Activated CD8-positive, alpha-beta T cell treated with anti-CD3 and anti-CD28 coated beads for 36 hours (primary cell): ENCODE measurements around the gene COLEC11. TPM values are rescaled to one million over a fixed set of nuclear protein-coding genes. Genes with fewer than 3 reads are reported as not detected.

ENCODE experiments used
- ATAC-seq: fragments of 200-7000 bp; cut with Tn5 transposase; one replicate; pipeline ENCODE4 v1.10.0; 2021; ENCODE audit warnings: mild to moderate bottlenecking, moderate library complexity
- CTCF ChIA-PET: fragments of 350-600 bp; sonication (Branson Sonifier 250); formaldehyde crosslinking; loops from one replicate; lab custom pipeline; 2021; ENCODE audit warnings: antibody characterized with exemption; lab: Charles Lee
- POLR2A ChIA-PET: fragments of 350-600 bp; sonication (Branson Sonifier 250); formaldehyde crosslinking; loops from one replicate; lab custom pipeline; 2021; ENCODE audit warnings: antibody characterized with exemption; lab: Charles Lee
- DNase-seq: peaks from one replicate; pipeline ENCODE4 v3.0.0-alpha.2; 2020
- H3K27ac Mint-ChIP-seq: one replicate; pipeline ENCODE4 v1.8.0; 2021; ENCODE audit warnings: mild to moderate bottlenecking, mixed read lengths
- H3K27me3 Mint-ChIP-seq: one replicate; pipeline ENCODE4 v1.8.0; 2021; ENCODE audit warnings: mixed read lengths
- H3K36me3 Mint-ChIP-seq: one replicate; pipeline ENCODE4 v1.8.0; 2021; ENCODE audit warnings: low read depth, mixed read lengths
- H3K4me1 Mint-ChIP-seq: one replicate; pipeline ENCODE4 v1.8.0; 2021; ENCODE audit warnings: low read depth, mixed read lengths
- H3K4me3 Mint-ChIP-seq: one replicate; pipeline ENCODE4 v1.8.0; 2021; ENCODE audit warnings: mild to moderate bottlenecking, moderate library complexity, mixed read lengths
- H3K9me3 Mint-ChIP-seq: one replicate; pipeline ENCODE4 v1.8.0; 2021; ENCODE audit warnings: mixed read lengths
- intact Hi-C: fragments of 100-400 bp; cut with micrococcal nuclease; formaldehyde crosslinking; loops from one replicate; pipeline ENCODE4 v1.10.0; 2022
- total RNA-seq, 2 experiments: library from RNA; stranded (reverse); gene quantifications; one replicate each; pipeline ENCODE4 v1.2.3, GENCODE V29; 2021
- TF ChIP-seq, protein P1 (sequence below): fragments of 200-600 bp; IDR thresholded peaks from one replicate; pipeline ENCODE4 v1.8.0; 2022; ENCODE audit warnings: antibody characterized with exemption, mild to moderate bottlenecking

Gene COLEC11
- total RNA-seq, 2 experiments from 2014 or later, result 0.49 TPM; not detected in 1

DNA sequence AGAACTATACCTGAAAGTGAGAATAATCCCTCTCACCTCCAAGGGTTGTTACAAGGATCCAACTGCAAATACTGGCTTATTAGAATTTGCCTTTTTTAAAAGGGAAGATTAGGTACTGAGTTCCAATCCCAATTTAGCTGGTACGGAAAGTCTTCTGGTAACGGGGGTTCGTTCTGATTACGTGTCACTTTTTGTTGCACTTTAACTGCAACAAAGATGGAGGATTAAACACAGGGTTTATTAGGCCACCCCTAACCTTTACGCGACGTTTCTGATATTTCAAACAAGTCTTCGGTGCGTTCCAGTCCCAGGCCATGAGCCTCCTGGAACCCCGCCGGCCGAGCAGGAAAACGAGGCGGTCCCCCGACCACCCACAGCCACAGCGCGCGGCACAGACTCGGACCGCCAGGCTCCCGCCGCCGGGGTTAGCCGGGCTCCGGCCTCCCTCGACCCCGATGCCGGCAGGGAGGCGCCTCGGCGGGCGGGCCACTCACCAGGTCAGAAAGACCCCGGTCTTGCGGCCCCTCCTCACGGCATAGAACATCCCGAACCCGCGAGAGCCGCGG lies 37.2 kb upstream of the COLEC11 start:
- intact Hi-C loops, result loop anchor here (2.0 to 10.0 kb wide), 2 partner anchors 17 to 173 kb away; partner anchors contain the start of gene RPS7
- Mint-ChIP-seq H3K27ac (peak overlapping the region; percentile 96), H3K4me1 (peaks cover 42% of the 10 kb centered on the region), H3K27me3 (no peaks in the 10 kb centered on the region), H3K4me3 (peak overlapping the region; percentile 91), H3K36me3 (peaks cover 58% of the 10 kb centered on the region), H3K9me3 (no peaks in the 10 kb centered on the region)
- DNase-seq, result no peak
- CTCF ChIA-PET, result interaction anchor here (1.1 to 1.5 kb wide), 3 partner anchors 15 to 38 kb away, joined by 3 read pairs; no protein-coding TSS in a partner anchor
- POLR2A ChIA-PET, result interaction anchor here (0.8 to 3.6 kb wide), 12 partner anchors 10 to 180 kb away, joined by 3 to 30 read pairs (median 4); partner anchors contain the start of genes ADI1, EIPR1 and TRAPPC12
- ATAC-seq, result peak; percentile 16
- TF ChIP-seq, protein P1, sequence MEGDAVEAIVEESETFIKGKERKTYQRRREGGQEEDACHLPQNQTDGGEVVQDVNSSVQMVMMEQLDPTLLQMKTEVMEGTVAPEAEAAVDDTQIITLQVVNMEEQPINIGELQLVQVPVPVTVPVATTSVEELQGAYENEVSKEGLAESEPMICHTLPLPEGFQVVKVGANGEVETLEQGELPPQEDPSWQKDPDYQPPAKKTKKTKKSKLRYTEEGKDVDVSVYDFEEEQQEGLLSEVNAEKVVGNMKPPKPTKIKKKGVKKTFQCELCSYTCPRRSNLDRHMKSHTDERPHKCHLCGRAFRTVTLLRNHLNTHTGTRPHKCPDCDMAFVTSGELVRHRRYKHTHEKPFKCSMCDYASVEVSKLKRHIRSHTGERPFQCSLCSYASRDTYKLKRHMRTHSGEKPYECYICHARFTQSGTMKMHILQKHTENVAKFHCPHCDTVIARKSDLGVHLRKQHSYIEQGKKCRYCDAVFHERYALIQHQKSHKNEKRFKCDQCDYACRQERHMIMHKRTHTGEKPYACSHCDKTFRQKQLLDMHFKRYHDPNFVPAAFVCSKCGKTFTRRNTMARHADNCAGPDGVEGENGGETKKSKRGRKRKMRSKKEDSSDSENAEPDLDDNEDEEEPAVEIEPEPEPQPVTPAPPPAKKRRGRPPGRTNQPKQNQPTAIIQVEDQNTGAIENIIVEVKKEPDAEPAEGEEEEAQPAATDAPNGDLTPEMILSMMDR, result no peak

DNA sequence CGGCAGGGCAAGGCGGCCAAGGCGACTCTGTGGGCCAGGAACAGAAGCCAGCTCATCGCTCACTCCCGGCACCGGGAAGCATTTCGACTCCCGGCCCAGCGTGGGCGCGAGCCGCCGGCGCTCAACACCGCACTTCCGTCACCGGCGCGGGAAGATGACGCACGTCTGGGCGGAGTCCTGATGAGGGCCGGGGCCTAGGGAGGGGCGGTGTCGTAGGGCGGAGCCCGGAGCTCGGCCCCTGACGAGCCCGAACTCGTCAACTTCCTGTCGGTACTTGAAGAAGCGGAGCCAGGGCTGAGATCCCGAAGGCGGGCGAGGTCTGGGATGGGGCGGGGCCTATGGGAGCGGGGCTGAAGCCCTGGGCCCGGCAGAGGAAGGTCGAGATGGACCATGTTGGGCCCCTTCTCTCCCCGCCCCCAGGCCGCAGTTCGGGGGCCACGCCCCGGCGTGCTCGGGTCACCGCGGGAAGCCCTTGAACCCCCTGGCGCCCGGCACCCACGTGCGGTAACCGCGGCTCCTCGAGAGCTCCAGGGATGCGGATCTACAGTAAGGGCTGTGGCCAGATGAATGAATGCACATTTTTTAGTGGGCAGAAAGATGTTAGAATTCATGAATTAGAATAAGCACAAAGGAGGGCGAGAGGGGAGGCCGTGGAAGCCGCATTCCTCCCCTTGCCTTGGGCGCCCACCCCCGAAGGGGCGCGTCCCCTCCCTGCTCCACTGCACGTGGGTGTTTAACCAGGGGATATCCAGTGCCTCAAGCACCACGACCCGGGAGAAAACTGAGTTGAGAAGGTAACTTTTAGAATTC lies 36.5 kb upstream of the COLEC11 start, which contains the start of gene RNASEH1:
RNASEH1 (minus strand) TSS at position 129 of the 810 bp plus-strand sequence; CDS start at position 56, 73 bp downstream.
- ChIA-PET CTCF (interaction anchor here (1.0 to 1.3 kb wide), 3 partner anchors 15 to 94 kb away, joined by 3 to 5 read pairs (median 3); no protein-coding TSS in a partner anchor), POLR2A (interaction anchor here (0.8 to 3.6 kb wide), 11 partner anchors 11 to 181 kb away, joined by 3 to 30 read pairs (median 5); partner anchors contain the start of genes ADI1, EIPR1 and TRAPPC12)
- DNase-seq (peak; percentile 99), ATAC-seq (peak; percentile 99)
- Mint-ChIP-seq H3K36me3 (peaks cover 57% of the 10 kb centered on the region), H3K4me1 (peaks cover 46% of the 10 kb centered on the region), H3K27ac (peak within 1 kb of the TSS; percentile 96), H3K9me3 (no peaks in the 10 kb centered on the region), H3K27me3 (no peaks in the 10 kb centered on the region), H3K4me3 (peak within 1 kb of the TSS; percentile 91)
- TF ChIP-seq, protein P1, result no peak
- intact Hi-C loops, result loop anchor here (2.0 to 10.0 kb wide), 2 partner anchors 16 to 174 kb away; partner anchors contain the start of gene RPS7

DNA sequence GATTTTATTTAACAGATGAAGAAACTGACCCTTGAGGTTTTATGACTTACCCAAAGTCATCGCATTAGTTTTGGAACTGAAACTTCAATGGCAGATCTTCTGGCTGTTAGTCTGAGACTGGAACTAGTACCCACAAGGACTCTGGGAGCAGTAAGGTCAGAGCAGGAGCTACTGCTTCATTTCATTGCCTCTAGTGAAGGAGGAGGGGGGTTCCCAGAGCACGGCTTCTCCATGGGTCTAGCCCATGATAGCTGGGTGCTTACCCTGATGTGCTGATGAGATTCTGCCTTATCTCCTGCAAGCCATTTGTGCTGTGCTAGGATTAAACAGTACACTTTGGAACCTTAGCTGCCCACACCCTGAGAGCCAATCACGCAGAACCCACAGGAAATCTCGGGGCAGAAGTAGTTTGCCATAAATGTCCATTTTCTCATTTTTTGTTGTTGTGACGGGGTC lies 31.4 kb upstream of the COLEC11 start:
- DNase-seq (no peak), ATAC-seq (no peak)
- Mint-ChIP-seq H3K27ac (no peak overlapping the region), H3K36me3 (peaks cover 21% of the 10 kb centered on the region), H3K9me3 (no peaks in the 10 kb centered on the region), H3K4me1 (peaks cover 20% of the 10 kb centered on the region), H3K4me3 (no peak overlapping the region), H3K27me3 (no peaks in the 10 kb centered on the region)
- intact Hi-C loops, result no loop called here
- TF ChIP-seq, protein P1, result no peak
- ChIA-PET CTCF (no interaction called here), POLR2A (interaction anchor here (0.6 to 0.9 kb wide), 2 partner anchors 11 to 186 kb away, joined by 3 read pairs; partner anchors contain the start of gene EIPR1)

DNA sequence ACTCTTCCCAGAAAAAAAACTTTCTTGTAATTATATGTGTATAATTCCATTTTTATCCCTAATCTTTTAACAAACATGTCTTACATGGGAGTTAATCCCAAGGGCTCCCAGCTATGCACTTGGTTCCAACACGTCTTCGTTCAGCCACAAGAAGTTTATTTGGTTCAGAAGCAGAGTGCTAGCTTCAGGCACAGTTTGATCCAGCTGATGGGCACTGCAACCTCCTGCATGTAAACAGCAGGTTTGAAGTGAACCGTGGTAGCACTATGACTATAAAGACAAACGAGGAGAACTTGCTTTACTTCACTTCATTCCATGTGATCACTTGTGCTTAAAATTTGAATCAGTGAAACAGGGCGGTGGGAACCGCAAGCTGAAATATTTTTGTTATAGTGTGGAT lies 29.8 kb upstream of the COLEC11 start:
- Mint-ChIP-seq H3K27me3 (no peaks in the 10 kb centered on the region), H3K4me3 (no peak overlapping the region), H3K27ac (no peak overlapping the region), H3K4me1 (peaks cover 13% of the 10 kb centered on the region), H3K36me3 (peaks cover 13% of the 10 kb centered on the region), H3K9me3 (no peaks in the 10 kb centered on the region)
- POLR2A ChIA-PET, result interaction anchor here (1.7 kb wide), 1 partner anchor 9 kb away, joined by 6 read pairs; no protein-coding TSS in a partner anchor
- ATAC-seq (no peak), DNase-seq (no peak)
- TF ChIP-seq, protein P1, result no peak
- intact Hi-C loops, result no loop called here
- CTCF ChIA-PET, result interaction anchor here (1.5 kb wide), 1 partner anchor 163 kb away, joined by 4 read pairs; no protein-coding TSS in a partner anchor
